Measurements from ENCODE around the gene RPTOR.

Gene RPTOR

GRCh38 chr17:80942423-80943345 is 398.0 kb downstream of the RPTOR start:
- no peak for DNase-seq

GRCh38 chr17:80943346-80944145 is 398.9 kb downstream of the RPTOR start:
- no peak for DNase-seq

GRCh38 chr17:80944326-80944725 is 399.7 kb downstream of the RPTOR start:
- no peak for DNase-seq

GRCh38 chr17:80945736-80946135 is 401.1 kb downstream of the RPTOR start:
- no peak for DNase-seq

GRCh38 chr17:80946449-80946848 is 401.8 kb downstream of the RPTOR start:
- no peak for DNase-seq

- no peak for DNase-seq
Observed at GRCh38 chr17:80947200-80947940, 402.7 kb downstream of the RPTOR start.

- DNase-seq = no peak
Observed at GRCh38 chr17:80948019-80948975, 403.7 kb downstream of the RPTOR start.

GRCh38 chr17:80948976-80949450 is 404.4 kb downstream of the RPTOR start:
- no peak for DNase-seq

- no peak for DNase-seq
Observed at GRCh38 chr17:80949451-80950421, 405.1 kb downstream of the RPTOR start.

GRCh38 chr17:80950466-80951120 is 406.0 kb downstream of the RPTOR start:
- no peak for DNase-seq

- no peak for DNase-seq
Observed at GRCh38 chr17:80951121-80952090, 406.8 kb downstream of the RPTOR start.

GRCh38 chr17:80952291-80952690 is 407.7 kb downstream of the RPTOR start:
- DNase-seq = no peak

- no peak for DNase-seq
Observed at GRCh38 chr17:80953471-80954315, 409.1 kb downstream of the RPTOR start.

- DNase-seq = no peak
Observed at GRCh38 chr17:80955078-80955477, 410.4 kb downstream of the RPTOR start.

- DNase-seq = no peak
Observed at GRCh38 chr17:80955671-80956280, 411.1 kb downstream of the RPTOR start.

GRCh38 chr17:80956321-80957190 is 411.9 kb downstream of the RPTOR start:
- DNase-seq = no peak

All from hematopoietic multipotent progenitor cell treated with erythropoietin and hydrocortisone succinate and interleukin-3 and kit ligand, for 6 days (in vitro differentiated cells).